ENCODE measurements around the gene SLC22A12. TPM values are rescaled to one million over a fixed set of nuclear protein-coding genes. Genes with fewer than 3 reads are reported as not detected.

The SLC22A12 gene
- total RNA-seq, 1 donor from 2014 or later, result not detected

DNA sequence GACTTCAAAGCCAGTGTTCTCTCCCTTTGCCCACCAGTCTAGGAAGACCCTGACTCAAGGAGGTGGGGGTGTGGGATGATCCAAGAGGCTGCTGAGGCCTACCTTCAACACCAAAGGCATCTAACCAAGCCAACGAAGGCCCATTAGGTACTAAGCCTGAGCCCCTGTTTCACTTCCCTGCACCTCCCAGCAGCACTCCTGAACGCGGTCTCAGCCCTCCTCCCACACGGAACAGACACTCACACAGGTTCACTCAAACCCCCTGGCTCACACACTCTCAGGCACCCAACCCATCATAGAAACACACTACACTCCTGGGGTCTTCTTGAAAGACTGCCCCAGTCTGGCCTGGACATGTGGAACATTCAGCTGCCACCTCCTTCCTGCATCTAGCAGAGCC, 40.7 kb downstream of the SLC22A12 start:
- Histone ChIP-seq H4K20me1 (ENCODE audit: low read depth) (peaks cover 3% of the 10 kb centered on the region), H3K9me3 (ENCODE audit: low read depth) (no peaks in the 10 kb centered on the region), H3K9ac (no peak overlapping the region), H3K79me2 (ENCODE audit: low read depth) (no peaks in the 10 kb centered on the region), H3F3A (ENCODE audit: low read depth) (peaks cover 5% of the 10 kb centered on the region), H2AFZ (replicated peaks) (no peak overlapping the region), H3K27me3 (peaks cover 18% of the 10 kb centered on the region), H3K4me3 (no peak overlapping the region), H3K36me3 (no peaks in the 10 kb centered on the region), H3K27ac (no peak overlapping the region), H3K4me1 (peaks cover 7% of the 10 kb centered on the region), H3K4me2 (no peak overlapping the region)
- peaks cover 21% of the 10 kb centered on the region for H3K4me1 Mint-ChIP-seq
- no peak for TF ChIP-seq EZH2 (IDR thresholded peaks at IDR 0.05)
- no peaks in the 10 kb centered on the region for H3K9me3 Mint-ChIP-seq
- no peak overlapping the region for H3K4me3 Mint-ChIP-seq
- peaks cover 6% of the 10 kb centered on the region for H3K27me3 Mint-ChIP-seq (ENCODE audit: insufficient read depth, low read depth)
- no peak for DNase-seq (ENCODE audit: low spot score)
- H3K27ac Mint-ChIP-seq, result no peak overlapping the region
- peaks cover 10% of the 10 kb centered on the region for H3K36me3 Mint-ChIP-seq

DNA sequence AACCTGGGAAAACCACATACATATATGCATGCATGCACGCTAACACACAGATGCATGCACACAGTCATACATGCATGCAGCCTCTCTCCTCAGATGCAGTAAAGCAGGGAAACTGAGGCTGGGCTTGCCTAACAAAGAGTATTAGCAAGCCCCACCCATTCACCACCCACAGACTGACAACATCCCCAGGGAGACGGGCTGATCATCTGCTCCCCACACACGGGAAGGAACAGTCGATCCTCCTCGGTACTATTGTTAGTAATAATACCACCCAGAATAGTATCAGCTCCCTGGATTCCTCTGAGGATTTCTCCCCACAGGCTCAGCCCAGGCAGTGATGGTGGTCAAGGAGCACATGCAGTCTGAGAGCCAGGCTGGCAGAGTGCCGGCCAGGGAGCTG, 41.2 kb downstream of the SLC22A12 start:
- Histone ChIP-seq H3K4me1 (peaks cover 6% of the 10 kb centered on the region), H3K4me2 (no peak overlapping the region), H2AFZ (replicated peaks) (no peak overlapping the region), H3K79me2 (ENCODE audit: low read depth) (no peaks in the 10 kb centered on the region), H3K36me3 (no peaks in the 10 kb centered on the region), H3K27ac (no peak overlapping the region), H3K9me3 (ENCODE audit: low read depth) (no peaks in the 10 kb centered on the region), H3K4me3 (no peak overlapping the region), H3F3A (ENCODE audit: low read depth) (peaks cover under 1% of the 10 kb centered on the region), H3K27me3 (peaks cover 18% of the 10 kb centered on the region), H3K9ac (no peak overlapping the region), H4K20me1 (ENCODE audit: low read depth) (peaks cover 9% of the 10 kb centered on the region)
- Mint-ChIP-seq H3K4me3 (no peak overlapping the region), H3K9me3 (no peaks in the 10 kb centered on the region), H3K27me3 (ENCODE audit: insufficient read depth, low read depth) (peaks cover 6% of the 10 kb centered on the region), H3K36me3 (peaks cover 10% of the 10 kb centered on the region), H3K4me1 (peaks cover 17% of the 10 kb centered on the region), H3K27ac (no peak overlapping the region)
- TF ChIP-seq, protein P1, sequence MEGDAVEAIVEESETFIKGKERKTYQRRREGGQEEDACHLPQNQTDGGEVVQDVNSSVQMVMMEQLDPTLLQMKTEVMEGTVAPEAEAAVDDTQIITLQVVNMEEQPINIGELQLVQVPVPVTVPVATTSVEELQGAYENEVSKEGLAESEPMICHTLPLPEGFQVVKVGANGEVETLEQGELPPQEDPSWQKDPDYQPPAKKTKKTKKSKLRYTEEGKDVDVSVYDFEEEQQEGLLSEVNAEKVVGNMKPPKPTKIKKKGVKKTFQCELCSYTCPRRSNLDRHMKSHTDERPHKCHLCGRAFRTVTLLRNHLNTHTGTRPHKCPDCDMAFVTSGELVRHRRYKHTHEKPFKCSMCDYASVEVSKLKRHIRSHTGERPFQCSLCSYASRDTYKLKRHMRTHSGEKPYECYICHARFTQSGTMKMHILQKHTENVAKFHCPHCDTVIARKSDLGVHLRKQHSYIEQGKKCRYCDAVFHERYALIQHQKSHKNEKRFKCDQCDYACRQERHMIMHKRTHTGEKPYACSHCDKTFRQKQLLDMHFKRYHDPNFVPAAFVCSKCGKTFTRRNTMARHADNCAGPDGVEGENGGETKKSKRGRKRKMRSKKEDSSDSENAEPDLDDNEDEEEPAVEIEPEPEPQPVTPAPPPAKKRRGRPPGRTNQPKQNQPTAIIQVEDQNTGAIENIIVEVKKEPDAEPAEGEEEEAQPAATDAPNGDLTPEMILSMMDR (IDR thresholded peaks at IDR 0.05), result no peak
- no peak for TF ChIP-seq EZH2phosphoT487 (IDR thresholded peaks at IDR 0.05)
- DNase-seq (ENCODE audit: low spot score), result no peak

DNA sequence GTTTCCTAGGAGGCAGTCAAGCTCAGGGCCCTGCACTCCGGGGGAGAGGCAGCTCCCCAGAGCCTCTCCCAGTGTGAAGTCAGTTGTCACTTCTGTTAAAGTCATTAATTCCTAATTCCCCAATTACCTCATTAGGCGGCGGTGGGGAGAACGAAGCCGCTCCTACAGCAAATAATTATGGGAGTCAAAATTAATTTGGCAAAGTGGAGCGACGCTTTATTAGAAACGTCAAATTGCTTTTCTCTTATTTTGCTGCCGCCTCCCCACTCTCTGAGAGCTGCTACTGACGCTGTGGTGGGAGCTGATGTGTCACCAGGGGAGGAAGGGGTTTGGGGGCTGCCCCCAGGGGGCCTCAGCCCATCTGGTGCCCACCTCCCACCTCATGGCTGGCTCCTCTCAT, 41.6 kb downstream of the SLC22A12 start:
- Histone ChIP-seq H3F3A (ENCODE audit: low read depth) (peaks cover 5% of the 10 kb centered on the region), H3K4me2 (no peak overlapping the region), H3K79me2 (ENCODE audit: low read depth) (no peaks in the 10 kb centered on the region), H3K4me1 (peaks cover 6% of the 10 kb centered on the region), H3K4me3 (no peak overlapping the region), H3K27ac (no peak overlapping the region), H3K9me3 (ENCODE audit: low read depth) (no peaks in the 10 kb centered on the region), H3K36me3 (no peaks in the 10 kb centered on the region), H3K9ac (no peak overlapping the region), H4K20me1 (ENCODE audit: low read depth) (peaks cover 13% of the 10 kb centered on the region), H2AFZ (replicated peaks) (no peak overlapping the region), H3K27me3 (peaks cover 18% of the 10 kb centered on the region)
- Mint-ChIP-seq H3K27me3 (ENCODE audit: insufficient read depth, low read depth) (peaks cover 6% of the 10 kb centered on the region), H3K36me3 (peaks cover 10% of the 10 kb centered on the region), H3K4me1 (peaks cover 17% of the 10 kb centered on the region), H3K9me3 (no peaks in the 10 kb centered on the region), H3K4me3 (no peak overlapping the region), H3K27ac (no peak overlapping the region)
- TF ChIP-seq, protein P1 (IDR thresholded peaks at IDR 0.05), result no peak
- TF ChIP-seq EZH2 (IDR thresholded peaks at IDR 0.05) (no peak), EZH2phosphoT487 (IDR thresholded peaks at IDR 0.05) (no peak)
- no peak for DNase-seq (ENCODE audit: low spot score)

DNA sequence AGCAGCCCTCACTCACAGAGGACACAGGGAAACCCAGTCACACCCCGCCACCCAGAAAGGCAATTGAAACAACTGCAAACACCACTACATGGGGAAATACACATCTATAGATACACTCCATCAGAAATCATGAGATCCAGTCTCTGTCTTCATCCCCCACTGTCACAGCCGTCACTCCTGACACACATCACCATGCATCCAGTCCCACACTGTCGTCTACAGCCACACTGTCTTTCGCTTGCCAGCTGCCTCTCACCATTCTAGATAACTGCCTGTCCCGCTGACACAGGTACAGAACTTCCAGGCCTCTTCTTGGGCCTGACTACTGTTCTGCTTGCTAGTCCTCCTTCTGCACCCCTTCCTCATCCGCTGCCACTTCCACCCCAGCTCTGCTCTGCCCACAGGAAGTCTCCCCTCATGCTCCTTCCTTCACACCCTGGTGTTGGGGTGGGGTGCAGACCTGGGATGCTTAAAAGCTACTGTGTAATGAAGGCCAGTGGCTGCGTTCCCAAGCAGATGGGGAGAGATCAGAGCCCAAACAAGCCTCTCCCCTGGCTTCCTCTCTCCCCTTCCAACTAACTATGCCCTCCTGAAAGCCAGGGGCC, 42.6 kb downstream of the SLC22A12 start:
- Mint-ChIP-seq H3K4me3 (no peak overlapping the region), H3K27me3 (ENCODE audit: insufficient read depth, low read depth) (peaks cover 6% of the 10 kb centered on the region), H3K36me3 (peaks cover 7% of the 10 kb centered on the region), H3K9me3 (no peaks in the 10 kb centered on the region), H3K4me1 (peaks cover 16% of the 10 kb centered on the region), H3K27ac (no peak overlapping the region)
- Histone ChIP-seq H3K9me3 (ENCODE audit: low read depth) (no peaks in the 10 kb centered on the region), H3K27ac (no peak overlapping the region), H2AFZ (replicated peaks) (no peak overlapping the region), H3F3A (ENCODE audit: low read depth) (peaks cover 15% of the 10 kb centered on the region), H3K4me2 (no peak overlapping the region), H3K4me3 (no peak overlapping the region), H3K79me2 (ENCODE audit: low read depth) (no peaks in the 10 kb centered on the region), H3K4me1 (peaks cover 16% of the 10 kb centered on the region), H4K20me1 (ENCODE audit: low read depth) (peaks cover 23% of the 10 kb centered on the region), H3K36me3 (no peaks in the 10 kb centered on the region), H3K9ac (no peak overlapping the region), H3K27me3 (peaks cover 26% of the 10 kb centered on the region)
- TF ChIP-seq EZH2 (IDR thresholded peaks at IDR 0.05) (no peak), EZH2phosphoT487 (IDR thresholded peaks at IDR 0.05) (no peak)
- TF ChIP-seq, protein P1 (IDR thresholded peaks at IDR 0.05), result no peak
- DNase-seq (ENCODE audit: low spot score), result no peak

Measured in neural progenitor cell (in vitro differentiated cells).